GM21619 (cell line): ENCODE measurements around the gene WNT8A.
"Not testable (repeated sequence)": the region's sequence is repeated elsewhere in the genome, so short reads cannot be mapped to it uniquely, and the experiment has no call there.

Source experiments
- ATAC-seq: cut with Tn5 transposase; IDR thresholded peaks from one replicate; pipeline ENCODE4 v1.9.1; 2021; ENCODE audit not compliant: unreplicated experiment

Gene WNT8A

GRCh38 chr5:138083702-138084101, at the start of gene WNT8A:
Gene WNT8A, plus strand, starts transcription at chr5:138084033. Its CDS starts 95 bp downstream, at chr5:138084128.
- no peak for ATAC-seq

GRCh38 chr5:138035605-138036537, 48.0 kb upstream of the WNT8A start:
- no peak for ATAC-seq

GRCh38 chr5:138037271-138037670, 46.6 kb upstream of the WNT8A start:
- no peak for ATAC-seq

GRCh38 chr5:138037907-138038633, 45.8 kb upstream of the WNT8A start:
- no peak for ATAC-seq

- ATAC-seq: no peak
Measured at GRCh38 chr5:138038826-138039225, 45.0 kb upstream of the WNT8A start.

GRCh38 chr5:138045283-138045682, 38.5 kb upstream of the WNT8A start:
- not testable (repeated sequence) for ATAC-seq

- no peak for ATAC-seq
Measured at GRCh38 chr5:138051441-138052296, 32.2 kb upstream of the WNT8A start.

GRCh38 chr5:138052718-138053117, 31.1 kb upstream of the WNT8A start:
- ATAC-seq: not testable (repeated sequence)

GRCh38 chr5:138053554-138053953, 30.3 kb upstream of the WNT8A start:
- no peak for ATAC-seq

GRCh38 chr5:138054206-138054605, 29.6 kb upstream of the WNT8A start:
- ATAC-seq: no peak

GRCh38 chr5:138054847-138055558, 28.8 kb upstream of the WNT8A start:
- no peak for ATAC-seq

- ATAC-seq: no peak
Measured at GRCh38 chr5:138064526-138064925, 19.3 kb upstream of the WNT8A start.

GRCh38 chr5:138065102-138065501, 18.7 kb upstream of the WNT8A start:
- no peak for ATAC-seq

GRCh38 chr5:138067945-138068344, 15.9 kb upstream of the WNT8A start:
- no peak for ATAC-seq

GRCh38 chr5:138068742-138069600, 14.9 kb upstream of the WNT8A start:
- ATAC-seq: peak; percentile 65

GRCh38 chr5:138070026-138070425, 13.8 kb upstream of the WNT8A start:
- ATAC-seq: not testable (repeated sequence)

- no peak for ATAC-seq
Measured at GRCh38 chr5:138077064-138077696, 6.7 kb upstream of the WNT8A start.

- ATAC-seq: no peak
Measured at GRCh38 chr5:138078006-138078643, 5.7 kb upstream of the WNT8A start.

- ATAC-seq: no peak
Measured at GRCh38 chr5:138082033-138082432, 1.8 kb upstream of the WNT8A start.
